Aorta (tissue), 5 donors: ENCODE data around the gene WDR5. TPM values are rescaled to one million over a fixed set of nuclear protein-coding genes. Genes with fewer than 3 reads are reported as not detected.

ENCODE experiments used
- ATAC-seq: fragments of 200-7000 bp; cut with Tn5 transposase; one replicate; pipeline ENCODE4 v1.9.1; 2022; ENCODE audit warnings: moderate library complexity; ENCODE audit not compliant: low FRiP score
- DNase-seq, 2 donors: peaks; one replicate each; pipeline ENCODE4 v3.0.0-alpha.2; 2020
- H3K27ac ChIP-seq, 2 donors: one replicate each; pipeline ENCODE4 v1.5.1; 2013; ENCODE audit warnings: low read length in 2 of 2, mild to moderate bottlenecking in 2 of 2, moderate library complexity in 2 of 2, control low read depth in 1 of 2, inconsistent platforms in 1 of 2, low read depth in 1 of 2
- H3K27me3 ChIP-seq, 2 donors: one replicate each; pipeline ENCODE4 v1.6.1; 2013; ENCODE audit warnings: control low read depth in 1 of 2, low read length in 1 of 2, mild to moderate bottlenecking in 1 of 2, moderate library complexity in 1 of 2; ENCODE audit not compliant: insufficient read depth in 2 of 2, control insufficient read depth in 1 of 2
- H3K36me3 ChIP-seq, 2 donors: one replicate each; pipeline ENCODE4 v1.6.1; 2013; ENCODE audit warnings: control low read depth in 1 of 2, low read length in 1 of 2, mild to moderate bottlenecking in 1 of 2; ENCODE audit not compliant: insufficient read depth in 2 of 2, control insufficient read depth in 1 of 2
- H3K4me1 ChIP-seq, 2 donors: one replicate each; pipeline ENCODE4 v1.6.1; 2013; ENCODE audit warnings: low read length in 2 of 2, control low read depth in 1 of 2, mild to moderate bottlenecking in 1 of 2, moderate library complexity in 1 of 2; ENCODE audit not compliant: insufficient read depth in 2 of 2, control insufficient read depth in 1 of 2
- H3K4me3 ChIP-seq, 2 donors: one replicate each; pipeline ENCODE4 v1.5.1; 2013; ENCODE audit warnings: low read length in 2 of 2, control low read depth in 1 of 2, mild to moderate bottlenecking in 1 of 2
- H3K9me3 ChIP-seq: one replicate; pipeline ENCODE4 v1.6.1; 2013; ENCODE audit warnings: mild to moderate bottlenecking, low read length; ENCODE audit not compliant: control insufficient read depth
- WGBS, 2 donors: extraction: QIAGEN DNeasy Blood & Tissue Kit; methylation state at CpG; one replicate each; pipeline ENCODE4 v1.1.7; 2013; 5-methylcytosine and 5-hydroxymethylcytosine counted together
- intact Hi-C, 2 donors: fragments of 100-400 bp; cut with DNase I; formaldehyde crosslinking; loops; one replicate each; pipeline versions ENCODE4 v1.14.2 to v1.15.0; 2022
- polyA plus RNA-seq, 2 donors: library from polyadenylated mRNA; stranded (reverse); fragments of 200-250 nt; gene quantifications; one replicate each; pipeline ENCODE4 v1.2.3, GENCODE V29; 2013
- total RNA-seq, 2 donors: library from RNA; stranded (reverse); fragmentation: NEBNext Ultra II Directional; extraction: Animal tissue kit (Norgen Biotek cat#: 25700); gene quantifications; one replicate each; pipeline ENCODE4 v1.2.1, GENCODE V29; 2021
- donor health status: healthy with polysubstance abuse.
- donor health status: Bipolar disorder and iron deficiency.
- donor health status: DM: no; HTN: no; CAD: no.
- donor health status: DM: no; HTN: no; CAD: no.
- donor health status: DM: yes; HTN: yes; CAD: no.

Gene WDR5
- total and polyA plus RNA-seq, 4 donors: 11.5 to 25.1 (median 15.2) TPM

DNA sequence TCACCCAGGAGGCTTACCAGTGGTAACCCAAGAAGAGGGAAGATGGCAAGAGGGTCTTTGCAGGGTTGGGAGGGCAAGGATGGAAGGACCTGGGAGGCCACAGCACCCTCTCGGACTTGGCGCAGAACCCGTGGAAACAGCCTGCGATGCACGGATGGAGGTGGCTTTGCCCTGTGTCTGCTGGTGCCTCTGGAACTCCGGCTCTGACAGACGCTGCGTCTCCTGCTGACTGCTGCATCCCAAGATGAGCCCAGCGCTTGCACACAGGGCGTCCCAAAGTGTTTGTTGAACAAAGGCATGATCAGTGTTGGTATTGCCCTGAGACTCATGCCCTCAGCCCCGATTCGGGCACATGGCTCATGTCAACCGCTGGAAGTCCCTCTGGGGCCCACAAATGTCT, 30.5 kb downstream of the WDR5 start:
- Histone ChIP-seq H3K9me3 (no peaks in the 10 kb centered on the region), H3K27me3 (no peaks in the 10 kb centered on the region), H3K4me1 (no peaks in the 10 kb centered on the region), H3K4me3 (no peak overlapping the region), H3K36me3 (no peaks in the 10 kb centered on the region), H3K27ac (no peak overlapping the region)
- intact Hi-C loops: loop anchor here in 1 of 2 donors (10.0 kb wide), 1 partner anchor 488 kb away; no protein-coding TSS in a partner anchor
- DNase-seq (peak; percentile 54 to 73), ATAC-seq (no peak)
- WGBS, 2 donors: 93 to 97% methylated on average over 13 of the region's 13 CpGs

DNA sequence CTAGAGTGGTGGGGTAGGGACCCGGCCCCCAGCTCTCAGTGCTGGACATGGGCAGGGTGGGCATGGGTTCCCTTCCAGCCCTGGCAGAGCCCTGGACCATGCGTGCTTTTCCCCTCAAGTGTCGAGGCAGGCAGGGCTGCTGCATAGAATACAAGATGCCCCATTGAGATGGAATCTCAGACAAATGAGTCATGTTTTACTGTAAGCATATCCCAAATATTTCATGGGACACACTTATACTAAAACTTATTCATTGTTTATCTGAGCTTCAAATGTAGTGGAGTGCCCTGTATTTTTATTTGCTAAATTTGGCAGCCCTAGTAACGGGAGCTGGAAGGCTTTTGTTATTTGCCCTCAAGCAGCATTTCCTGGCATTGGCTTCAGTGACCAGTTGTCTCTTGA, 31.6 kb downstream of the WDR5 start:
- Histone ChIP-seq H3K27me3 (no peaks in the 10 kb centered on the region), H3K9me3 (no peaks in the 10 kb centered on the region), H3K27ac (no peak overlapping the region), H3K4me3 (no peak overlapping the region), H3K4me1 (no peaks in the 10 kb centered on the region), H3K36me3 (no peaks in the 10 kb centered on the region)
- 49 to 54% methylated on average over 4 of the region's 4 CpGs for WGBS, 2 donors
- ATAC-seq (no peak), DNase-seq (peak in 1 of 2 donors; percentile 46)
- intact Hi-C loops: loop anchor here in 1 of 2 donors (10.0 kb wide), 1 partner anchor 487 kb away; no protein-coding TSS in a partner anchor

DNA sequence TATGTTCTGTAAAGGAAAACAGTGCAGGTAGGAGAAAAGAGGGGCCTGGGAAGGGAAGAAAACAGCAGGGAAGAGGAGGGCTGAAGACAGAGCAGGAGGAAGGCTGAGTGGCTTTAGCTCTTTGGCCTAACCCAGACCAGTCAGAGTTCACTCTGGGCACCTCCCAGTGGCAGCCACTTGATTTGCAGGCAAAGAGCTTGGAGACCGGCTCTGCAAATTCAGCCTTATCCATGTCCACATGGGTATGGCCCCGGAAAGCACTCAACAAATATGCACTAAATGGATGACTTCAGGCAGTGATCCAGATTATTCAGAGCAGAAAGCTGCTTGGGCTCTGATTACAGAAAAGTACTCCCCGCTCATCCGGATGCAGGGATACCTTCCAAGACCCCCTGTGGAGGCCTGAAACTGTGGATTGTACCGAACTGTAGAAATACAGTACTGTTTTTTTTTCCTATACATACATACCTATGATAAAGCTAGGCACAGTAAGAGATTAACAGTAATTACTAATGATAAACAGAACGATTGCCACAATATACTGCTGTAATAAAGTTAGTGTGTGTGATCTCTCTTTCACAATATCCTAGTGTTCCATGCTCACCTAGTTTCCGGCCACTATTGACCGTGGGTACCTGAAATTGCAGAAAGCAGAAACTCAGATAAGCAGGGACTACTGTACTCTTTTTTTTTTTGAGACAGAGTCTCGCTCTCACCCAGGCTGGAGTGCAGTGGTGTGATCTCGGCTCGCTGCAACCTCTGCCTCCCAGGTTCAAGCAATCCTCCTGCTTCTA, 33.1 kb downstream of the WDR5 start:
- WGBS, 2 donors: 90 to 92% methylated on average over 11 of the region's 11 CpGs
- Histone ChIP-seq H3K9me3 (no peaks in the 10 kb centered on the region), H3K27ac (no peak overlapping the region), H3K4me1 (no peaks in the 10 kb centered on the region), H3K27me3 (no peaks in the 10 kb centered on the region), H3K4me3 (no peak overlapping the region), H3K36me3 (no peaks in the 10 kb centered on the region)
- intact Hi-C loops: loop anchor here in 1 of 2 donors (10.0 kb wide), 1 partner anchor 486 kb away; no protein-coding TSS in a partner anchor
- DNase-seq: no peak
- ATAC-seq: no peak

DNA sequence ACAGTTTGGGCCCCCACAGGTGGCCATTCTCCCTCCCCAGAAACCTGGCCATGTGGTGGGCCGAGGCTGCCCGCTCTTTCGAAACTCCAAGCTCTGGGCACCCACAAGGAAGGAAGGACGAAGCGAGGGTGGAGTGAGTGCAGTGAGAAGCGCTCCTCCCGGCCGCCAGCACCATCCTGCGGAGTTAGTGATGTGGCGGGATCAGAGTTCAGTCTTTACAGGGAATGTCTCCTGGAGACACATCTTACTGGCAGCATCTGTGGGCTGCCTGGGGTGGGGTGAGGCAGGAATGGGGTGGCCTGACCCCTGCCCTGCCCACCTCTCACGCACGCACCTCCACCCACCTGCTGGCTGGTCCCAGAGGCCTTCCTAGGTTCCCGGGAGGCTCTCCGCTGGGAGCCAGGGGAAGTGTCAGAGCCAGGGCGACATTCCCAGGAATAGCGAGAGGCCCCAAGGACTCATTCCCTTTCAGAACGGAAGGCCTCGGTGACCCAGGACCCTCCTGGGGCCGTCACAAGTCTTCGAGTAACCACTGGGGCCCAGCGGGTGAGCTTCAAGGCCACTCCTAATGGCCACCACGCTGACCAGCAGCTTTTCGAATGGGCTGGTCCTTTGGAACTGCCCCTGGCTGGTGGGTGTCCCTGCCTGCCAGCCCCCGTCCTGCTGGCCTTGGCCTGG, 34.0 kb downstream of the WDR5 start:
- H3K4me3 ChIP-seq: no peak overlapping the region
- H3K27me3 ChIP-seq: no peaks in the 10 kb centered on the region
- no peaks in the 10 kb centered on the region for H3K36me3 ChIP-seq
- no peak overlapping the region for H3K27ac ChIP-seq
- no peaks in the 10 kb centered on the region for H3K9me3 ChIP-seq
- 72 to 79% methylated on average over 24 of the region's 24 CpGs for WGBS, 2 donors
- DNase-seq: peak in 1 of 2 donors; percentile 44
- no peaks in the 10 kb centered on the region for H3K4me1 ChIP-seq
- ATAC-seq: no peak
- intact Hi-C loops: loop anchor here (1.0 to 10.0 kb wide), 4 partner anchors 112 to 485 kb away; no protein-coding TSS in a partner anchor

DNA sequence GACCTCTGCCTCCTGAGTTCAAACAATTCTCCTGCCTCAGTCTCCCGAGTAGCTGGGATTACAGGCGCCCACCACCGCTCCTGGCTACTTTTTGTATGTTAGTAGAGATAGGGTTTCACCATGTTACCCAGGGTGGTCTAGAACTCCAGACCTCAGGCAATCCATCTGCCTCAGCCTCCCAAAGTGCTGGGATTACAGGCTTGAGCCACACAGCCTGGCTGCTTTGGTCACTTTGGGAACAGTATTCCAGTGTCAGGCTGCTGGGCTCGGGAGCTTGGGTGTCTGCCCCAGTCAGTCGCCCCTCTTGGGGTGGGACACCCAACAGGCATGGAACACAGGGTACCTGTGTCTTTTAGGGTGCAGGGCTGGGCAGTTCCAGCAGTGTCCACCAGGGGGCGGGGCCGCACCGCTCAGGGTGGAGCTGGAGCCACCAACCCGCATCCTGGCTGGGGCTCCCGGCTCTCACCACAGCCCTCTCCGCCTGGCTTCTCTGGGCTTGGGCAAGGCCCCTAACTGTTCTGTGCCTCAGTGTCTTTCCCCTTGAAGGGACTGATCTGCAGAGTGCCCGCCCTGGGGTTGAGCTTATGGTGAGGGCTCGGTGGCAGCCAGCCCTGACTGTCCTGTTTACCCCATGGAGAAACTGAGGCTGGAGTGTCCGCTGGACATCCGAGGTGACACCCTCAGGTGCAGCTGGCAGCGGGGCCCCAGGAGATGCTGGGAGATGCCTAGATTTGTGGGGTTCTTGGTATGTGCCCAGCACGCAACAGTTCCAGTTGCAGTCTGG, 34.8 kb downstream of the WDR5 start:
- no peaks in the 10 kb centered on the region for H3K36me3 ChIP-seq
- H3K4me1 ChIP-seq: no peaks in the 10 kb centered on the region
- no peak overlapping the region for H3K27ac ChIP-seq
- H3K9me3 ChIP-seq: no peaks in the 10 kb centered on the region
- intact Hi-C loops: loop anchor here (1.0 to 5.0 kb wide), 3 partner anchors 112 to 273 kb away; no protein-coding TSS in a partner anchor
- H3K4me3 ChIP-seq: no peak overlapping the region
- H3K27me3 ChIP-seq: no peaks in the 10 kb centered on the region
- ATAC-seq (no peak), DNase-seq (peak; percentile 48 to 73)
- 27% methylated on average over 17 of the region's 17 CpGs for WGBS, 2 donors

DNA sequence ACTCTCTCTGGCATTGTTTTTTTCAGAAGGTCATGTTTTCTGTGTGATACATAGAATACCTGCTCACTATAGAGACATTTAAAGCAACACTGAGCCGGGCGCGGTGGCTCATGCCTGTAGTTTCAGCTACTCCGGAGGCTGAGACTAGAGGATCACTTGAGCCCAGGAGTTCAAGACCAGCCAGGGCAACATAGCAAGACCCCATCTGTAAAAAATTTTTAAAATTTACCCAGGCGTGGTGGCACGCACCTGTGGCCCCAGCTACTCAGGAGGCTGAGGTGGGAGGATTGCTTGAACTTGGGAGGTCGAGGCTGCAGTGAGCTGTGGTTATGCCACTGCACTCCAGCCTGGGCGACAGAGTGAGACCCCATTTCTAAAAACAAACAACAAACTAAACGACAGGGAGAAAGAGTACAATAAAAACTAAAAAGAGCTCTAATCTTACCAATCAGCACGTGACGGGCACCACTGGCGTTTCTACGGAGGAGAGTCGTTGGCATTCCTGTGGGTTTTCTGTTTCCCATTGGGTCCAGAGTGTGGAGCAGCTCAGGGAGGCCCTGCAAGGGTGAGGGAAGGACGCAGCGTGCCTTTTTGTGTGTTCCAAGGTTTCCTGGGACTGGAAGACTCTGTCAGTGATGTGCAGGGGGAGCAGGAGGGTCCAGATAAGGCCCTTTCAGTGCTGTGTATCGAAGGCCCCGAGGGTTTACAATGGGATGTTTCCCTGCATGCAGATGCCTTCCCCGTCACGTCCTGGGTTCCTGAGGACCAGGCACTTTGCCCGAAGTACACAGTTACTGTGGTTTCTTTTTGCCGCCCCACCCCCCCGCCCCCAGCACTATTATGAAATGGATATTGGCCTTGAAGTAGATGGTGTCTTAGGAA, 35.7 kb downstream of the WDR5 start:
- Histone ChIP-seq H3K4me3 (no peak overlapping the region), H3K27ac (no peak overlapping the region), H3K9me3 (no peaks in the 10 kb centered on the region), H3K4me1 (no peaks in the 10 kb centered on the region), H3K27me3 (no peaks in the 10 kb centered on the region), H3K36me3 (no peaks in the 10 kb centered on the region)
- ATAC-seq (no peak), DNase-seq (no peak)
- 80 to 81% methylated on average over 23 of the region's 23 CpGs for WGBS, 2 donors
- intact Hi-C loops: loop anchor here in 1 of 2 donors (2.0 to 5.0 kb wide), 2 partner anchors 111 to 149 kb away; no protein-coding TSS in a partner anchor

DNA sequence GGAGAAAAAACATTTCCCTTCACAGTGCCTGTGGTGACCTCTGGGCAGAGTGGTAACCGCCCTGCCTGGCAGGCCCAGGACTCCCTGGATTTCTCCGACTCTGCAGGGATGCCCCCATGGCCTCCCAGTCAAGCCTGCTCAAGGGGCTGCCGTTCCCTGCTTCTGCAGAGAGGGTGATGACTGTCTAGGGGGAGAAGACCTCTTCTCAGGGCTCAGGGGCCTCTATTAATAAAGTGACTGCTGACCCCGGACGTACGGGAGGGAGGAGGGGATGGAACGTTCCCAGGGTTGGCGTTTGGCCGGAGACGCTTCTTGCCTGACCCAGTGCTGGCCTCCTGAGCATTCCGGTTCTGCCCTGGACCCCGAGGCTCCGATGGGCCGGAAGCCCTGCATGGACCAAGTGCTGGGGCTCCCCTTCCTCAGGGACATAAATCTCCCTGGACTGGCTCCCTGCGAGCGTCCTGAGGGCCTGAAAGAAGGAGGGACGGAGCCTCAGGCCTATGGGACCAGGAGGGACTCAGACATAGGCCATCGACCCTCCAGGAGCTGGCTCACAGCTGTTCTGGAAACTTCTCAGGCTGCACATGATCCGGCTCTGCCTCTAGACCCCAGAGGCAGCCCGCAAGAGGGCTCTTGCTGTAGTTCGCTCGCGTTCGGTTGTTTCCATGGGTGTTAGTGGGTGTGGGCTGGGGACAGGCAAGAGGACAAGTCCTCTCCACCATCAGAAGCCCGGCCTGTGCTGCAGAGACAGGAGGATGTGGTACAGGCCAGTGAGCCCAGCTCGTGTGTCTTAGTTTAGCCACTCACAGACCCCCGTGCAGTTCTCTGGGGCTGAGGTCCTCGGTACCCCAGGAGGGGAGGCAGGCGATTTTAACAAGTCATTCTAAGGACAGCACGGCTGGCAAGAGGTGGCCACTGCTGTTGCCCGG, 36.6 kb downstream of the WDR5 start:
- Histone ChIP-seq H3K4me3 (no peak overlapping the region), H3K27me3 (no peaks in the 10 kb centered on the region), H3K9me3 (no peaks in the 10 kb centered on the region), H3K4me1 (no peaks in the 10 kb centered on the region), H3K36me3 (no peaks in the 10 kb centered on the region), H3K27ac (no peak overlapping the region)
- ATAC-seq: no peak
- intact Hi-C loops: loop anchor here in 1 of 2 donors (5.0 kb wide), 1 partner anchor 110 kb away; no protein-coding TSS in a partner anchor
- 92 to 93% methylated on average over 31 of the region's 31 CpGs for WGBS, 2 donors
- DNase-seq: no peak
